Retinal pigment epithelial cell (primary cell): ENCODE results near the gene NMT1.

ENCODE experiments used
- DNase-seq: peaks from one replicate; pipeline ENCODE4 v3.0.0-alpha.2; 2010; ENCODE audit warnings: low read depth
- H3K4me3 ChIP-seq: 2 replicates; pipeline ENCODE4 v1.5.1; 2011; ENCODE audit warnings: mild to moderate bottlenecking, low read length, control low read depth, moderate library complexity
- TF ChIP-seq, protein P1 (sequence below): conservative IDR thresholded peaks from 2 replicates; pipeline ENCODE4 v1.5.1; 2011; ENCODE audit warnings: low read depth, low read length, control low read depth, inconsistent platforms

Gene NMT1

DNA sequence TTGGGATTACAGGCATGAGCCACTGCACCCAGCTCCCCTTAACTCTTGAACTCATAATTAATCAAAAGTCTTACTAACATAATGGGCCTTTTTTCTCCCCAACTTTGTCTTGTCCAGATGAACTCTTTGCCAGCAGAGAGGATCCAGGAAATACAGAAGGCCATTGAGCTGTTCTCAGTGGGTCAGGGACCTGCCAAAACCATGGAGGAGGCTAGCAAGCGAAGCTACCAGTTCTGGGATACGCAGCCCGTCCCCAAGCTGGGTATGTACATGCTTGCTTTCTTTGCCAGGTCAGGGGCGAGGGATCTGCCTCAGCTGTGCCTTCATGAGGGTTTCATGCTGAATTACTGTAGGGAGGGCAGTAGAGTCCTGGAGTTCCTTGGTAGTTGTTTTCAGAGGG is 25.3 kb downstream of the NMT1 start:
- no peak overlapping the region for H3K4me3 ChIP-seq
- DNase-seq, result no peak
- TF ChIP-seq, protein P1, sequence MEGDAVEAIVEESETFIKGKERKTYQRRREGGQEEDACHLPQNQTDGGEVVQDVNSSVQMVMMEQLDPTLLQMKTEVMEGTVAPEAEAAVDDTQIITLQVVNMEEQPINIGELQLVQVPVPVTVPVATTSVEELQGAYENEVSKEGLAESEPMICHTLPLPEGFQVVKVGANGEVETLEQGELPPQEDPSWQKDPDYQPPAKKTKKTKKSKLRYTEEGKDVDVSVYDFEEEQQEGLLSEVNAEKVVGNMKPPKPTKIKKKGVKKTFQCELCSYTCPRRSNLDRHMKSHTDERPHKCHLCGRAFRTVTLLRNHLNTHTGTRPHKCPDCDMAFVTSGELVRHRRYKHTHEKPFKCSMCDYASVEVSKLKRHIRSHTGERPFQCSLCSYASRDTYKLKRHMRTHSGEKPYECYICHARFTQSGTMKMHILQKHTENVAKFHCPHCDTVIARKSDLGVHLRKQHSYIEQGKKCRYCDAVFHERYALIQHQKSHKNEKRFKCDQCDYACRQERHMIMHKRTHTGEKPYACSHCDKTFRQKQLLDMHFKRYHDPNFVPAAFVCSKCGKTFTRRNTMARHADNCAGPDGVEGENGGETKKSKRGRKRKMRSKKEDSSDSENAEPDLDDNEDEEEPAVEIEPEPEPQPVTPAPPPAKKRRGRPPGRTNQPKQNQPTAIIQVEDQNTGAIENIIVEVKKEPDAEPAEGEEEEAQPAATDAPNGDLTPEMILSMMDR, result no peak

DNA sequence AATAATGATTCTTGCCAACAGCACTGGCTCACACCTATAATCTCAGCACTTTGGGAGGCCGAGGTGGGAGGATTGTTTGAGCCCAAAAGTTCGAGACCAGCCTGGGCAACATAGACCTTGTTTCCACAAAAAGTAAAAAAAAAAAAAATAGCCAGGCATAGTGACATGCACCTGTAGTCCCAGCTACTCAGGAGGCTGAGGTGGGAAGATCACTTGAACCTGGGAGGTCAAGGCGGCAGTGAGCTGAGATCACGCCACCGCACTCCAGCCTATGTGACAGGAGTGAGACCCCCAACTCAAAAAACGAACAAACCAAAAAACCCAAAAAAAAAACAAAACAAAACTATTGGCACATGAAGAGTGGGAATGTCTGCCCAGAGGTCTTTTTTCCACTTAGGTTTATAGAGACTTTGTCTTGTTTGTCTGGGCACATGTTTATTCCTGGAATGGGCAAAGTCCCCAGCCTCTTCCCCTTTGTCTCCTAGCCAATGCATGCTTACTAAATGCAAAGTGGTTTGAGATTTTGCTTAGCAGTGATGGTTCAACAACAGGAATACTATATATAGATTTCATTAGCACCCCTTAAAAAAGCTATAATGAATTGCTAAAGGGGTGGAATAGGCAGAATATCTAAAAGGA is 25.9 kb downstream of the NMT1 start:
- no peak overlapping the region for H3K4me3 ChIP-seq
- DNase-seq, result no peak

DNA sequence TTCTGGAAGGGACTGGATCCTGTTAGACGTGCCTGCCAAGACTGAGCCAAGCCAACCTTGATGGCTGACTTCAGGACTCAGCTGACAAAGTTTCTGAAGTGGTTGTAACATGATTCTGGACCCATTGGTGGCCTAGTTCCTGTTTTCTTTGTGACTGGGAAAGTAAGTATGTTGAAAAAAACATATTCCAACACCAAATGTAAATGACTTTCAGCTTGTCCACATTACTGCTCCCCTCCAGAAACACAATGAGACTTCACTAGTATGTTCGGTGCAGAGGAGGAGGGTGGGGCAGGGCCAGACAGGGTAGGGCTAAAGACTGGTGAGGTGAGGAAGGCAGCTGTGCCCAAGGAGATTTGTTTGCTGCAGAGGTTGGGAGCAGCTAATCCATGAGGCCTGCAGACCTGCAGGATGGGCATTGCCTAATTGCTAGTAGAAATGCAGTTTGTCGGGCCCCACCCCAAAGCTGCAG is 26.4 kb downstream of the NMT1 start:
- TF ChIP-seq, protein P1, result no peak
- H3K4me3 ChIP-seq, result no peak overlapping the region
- no peak for DNase-seq

More for the DNA sequence above, 25.9 kb downstream of the NMT1 start:
- TF ChIP-seq, protein P1, result no peak

- no peak overlapping the region for H3K4me3 ChIP-seq
- no peak for DNase-seq
These were observed 26.9 kb downstream of the NMT1 start for GRCh38 chr17:45087978-45088377.

DNA sequence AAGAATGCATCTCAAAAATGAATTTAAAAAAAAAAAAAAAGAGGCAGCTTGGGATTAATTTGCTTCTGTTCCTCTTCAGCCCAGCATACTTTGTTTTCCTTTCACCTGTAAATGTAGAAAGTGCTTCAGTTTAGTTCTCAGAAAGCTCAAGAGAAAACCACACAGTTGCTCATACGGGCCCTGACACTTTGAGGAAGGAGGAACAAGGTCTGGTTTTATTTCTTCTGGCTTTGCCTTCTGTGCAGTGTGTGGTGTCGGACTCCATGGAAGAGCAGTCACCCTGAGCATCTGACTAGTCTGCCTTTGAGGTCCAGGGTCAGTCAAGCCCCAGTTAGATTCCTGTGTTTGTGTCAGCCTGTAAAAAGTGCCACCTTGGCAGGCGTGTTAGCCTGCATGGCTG is 27.6 kb downstream of the NMT1 start:
- DNase-seq, result no peak
- TF ChIP-seq, protein P1, result no peak
- no peak overlapping the region for H3K4me3 ChIP-seq

More at GRCh38 chr17:45087978-45088377, 26.9 kb downstream of the NMT1 start:
- TF ChIP-seq, protein P1, result no peak

DNA sequence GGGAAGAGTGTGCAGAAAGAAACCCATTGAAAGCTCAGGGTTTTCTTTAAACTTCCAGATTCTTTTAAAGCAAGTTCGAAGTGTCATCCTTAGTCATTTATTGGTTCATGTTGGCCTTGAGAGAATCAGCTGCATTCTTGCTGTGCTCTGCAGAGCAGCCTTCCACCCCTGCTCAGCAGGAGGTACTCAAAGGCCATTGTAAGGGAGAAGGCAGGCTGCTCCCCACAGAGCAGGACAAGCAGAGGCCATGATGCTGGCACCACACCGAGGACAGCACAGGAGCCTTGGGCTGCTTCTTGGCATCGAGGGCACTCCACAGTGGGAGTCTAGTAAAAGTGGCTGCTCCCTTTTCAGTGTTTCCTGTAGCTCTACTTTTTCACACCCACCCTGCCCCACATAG is 29.6 kb downstream of the NMT1 start:
- no peak for DNase-seq
- no peak overlapping the region for H3K4me3 ChIP-seq
- TF ChIP-seq, protein P1, result no peak

DNA sequence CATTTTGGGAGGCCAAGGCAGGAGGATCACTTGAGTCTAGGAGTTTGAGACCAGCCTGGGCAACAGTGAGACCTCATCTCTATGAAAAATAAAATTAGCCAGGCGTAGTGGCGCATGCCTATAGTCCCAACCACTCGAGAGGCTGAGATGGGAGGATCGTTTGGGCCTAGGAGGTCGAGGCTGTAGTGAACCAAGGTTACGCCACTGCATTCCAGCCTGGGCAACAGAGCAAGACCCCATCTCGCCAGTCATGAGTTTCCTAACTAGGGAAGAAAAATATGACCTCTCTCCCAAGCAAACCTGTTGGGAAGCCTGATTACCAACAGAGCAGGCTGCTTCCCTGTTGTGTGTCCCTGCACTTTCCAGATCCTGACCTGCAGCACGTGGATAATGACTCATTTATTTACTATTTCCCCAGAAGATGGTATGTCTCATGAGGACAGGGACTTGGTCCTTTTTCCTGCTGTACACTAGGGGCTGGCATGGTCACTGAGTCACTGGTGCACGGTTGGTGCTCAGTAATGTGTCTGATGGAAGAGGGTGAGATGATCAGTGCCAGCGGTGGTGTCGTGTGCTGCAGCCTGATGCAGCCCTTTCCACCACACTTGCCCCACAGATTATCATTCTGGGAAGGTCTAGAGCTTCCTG is 30.8 kb downstream of the NMT1 start:
- TF ChIP-seq, protein P1, result no peak
- no peak overlapping the region for H3K4me3 ChIP-seq
- no peak for DNase-seq
